ENCODE results near the gene MYO10.

GRCh38 chr5:16889972-16890519, 46.0 kb downstream of the MYO10 start:
- TF ChIP-seq CTCF (IDR thresholded peaks at IDR 0.05) (no peak), POLR2A (IDR thresholded peaks at IDR 0.05) (no peak)

All from Peyer's patch (tissue), 4 donors.